ENCODE data around the gene TAS2R14.
A peak's percentile ranks its signal among the peaks of the same experiment; 100 is the strongest.

Gene TAS2R14

GRCh38 chr12:10939163-10939562, at the start of gene TAS2R14:
Gene TAS2R14 (minus strand): TSS chr12:10939263. CDS start chr12:10939207, 56 bp downstream.
- DNase-seq = no peak

GRCh38 chr12:10986812-10987211, 47.7 kb upstream of the TAS2R14 start, which contains the start of gene TAS2R50:
Gene TAS2R50 (minus strand): TSS chr12:10986912. CDS start chr12:10986860, 52 bp downstream.
- no peak for DNase-seq

GRCh38 chr12:10982244-10982643, 43.2 kb upstream of the TAS2R14 start:
- no peak for DNase-seq

GRCh38 chr12:10974965-10975364, 35.9 kb upstream of the TAS2R14 start:
- DNase-seq = no peak

GRCh38 chr12:10968765-10969456, 29.8 kb upstream of the TAS2R14 start:
- no peak for DNase-seq

- DNase-seq = no peak
These were observed 28.3 kb upstream of the TAS2R14 start for GRCh38 chr12:10967409-10967808.

- DNase-seq = no peak
These were observed 27.3 kb upstream of the TAS2R14 start for GRCh38 chr12:10966314-10966713.

GRCh38 chr12:10965476-10965875, 26.4 kb upstream of the TAS2R14 start:
- DNase-seq = no peak

GRCh38 chr12:10960211-10960610, 21.1 kb upstream of the TAS2R14 start:
- DNase-seq = no peak

GRCh38 chr12:10959804-10960203, 20.7 kb upstream of the TAS2R14 start:
- DNase-seq = no peak

- DNase-seq = no peak
These were observed 18.7 kb upstream of the TAS2R14 start for GRCh38 chr12:10957741-10958140.

GRCh38 chr12:10956085-10956484, 17.0 kb upstream of the TAS2R14 start:
- DNase-seq = no peak

GRCh38 chr12:10952645-10953044, 13.6 kb upstream of the TAS2R14 start:
- no peak for DNase-seq

- DNase-seq = no peak
These were observed 4.1 kb upstream of the TAS2R14 start for GRCh38 chr12:10943167-10943566.

GRCh38 chr12:10941916-10942607, 3.0 kb upstream of the TAS2R14 start:
- no peak for DNase-seq

- DNase-seq = no peak
These were observed 2.3 kb upstream of the TAS2R14 start for GRCh38 chr12:10941369-10941768.

GRCh38 chr12:10940389-10940788, 1.3 kb upstream of the TAS2R14 start:
- no peak for DNase-seq

GRCh38 chr12:10936506-10936905, 2.6 kb downstream of the TAS2R14 start:
- peak in 2 of 3 donors; percentile 1 to 20 for DNase-seq

GRCh38 chr12:10928746-10929286, 10.2 kb downstream of the TAS2R14 start, which contains the start of gene PRH2:
Gene PRH2 (plus strand): TSS chr12:10929236. CDS start chr12:10929274, 38 bp downstream.
- DNase-seq = no peak

- no peak for DNase-seq
These were observed 12.8 kb downstream of the TAS2R14 start for GRCh38 chr12:10926269-10926668.

GRCh38 chr12:10919809-10920208, 19.3 kb downstream of the TAS2R14 start:
- no peak for DNase-seq

- no peak for DNase-seq
These were observed 28.7 kb downstream of the TAS2R14 start for GRCh38 chr12:10910380-10910779.

- DNase-seq = no peak
These were observed 29.6 kb downstream of the TAS2R14 start, which contains the start of gene TAS2R13 for GRCh38 chr12:10909462-10909861. Gene TAS2R13 (minus strand): TSS chr12:10909562. CDS start chr12:10909298, 264 bp downstream.

- no peak for DNase-seq
These were observed 34.4 kb downstream of the TAS2R14 start for GRCh38 chr12:10904686-10905085.

Data from suppressor macrophage treated with lipopolysaccharide for 1 hour (primary cell).